GM12874 (cell line): Measurements from ENCODE around the gene PTBP3.

Experiments used
- CTCF ChIP-seq: IDR thresholded peaks from 2 replicates; pipeline ENCODE4 v1.5.1; 2011; ENCODE audit warnings: low read depth, mild to moderate bottlenecking, control low read depth, low read length, moderate library complexity; ENCODE audit not compliant: insufficient read depth

Gene PTBP3

GRCh38 chr9:112188884-112189283 lies 144.5 kb downstream of the PTBP3 start:
- no peak for TF ChIP-seq CTCF

GRCh38 chr9:112187404-112187803 lies 146.0 kb downstream of the PTBP3 start:
- no peak for TF ChIP-seq CTCF

- TF ChIP-seq CTCF, result no peak
Measured at GRCh38 chr9:112186695-112187094, 146.7 kb downstream of the PTBP3 start.

GRCh38 chr9:112184946-112185345 lies 148.5 kb downstream of the PTBP3 start:
- no peak for TF ChIP-seq CTCF

GRCh38 chr9:112184221-112184620 lies 149.2 kb downstream of the PTBP3 start:
- no peak for TF ChIP-seq CTCF

GRCh38 chr9:112180387-112180881 lies 153.0 kb downstream of the PTBP3 start:
- TF ChIP-seq CTCF, result no peak

GRCh38 chr9:112179816-112180215 lies 153.6 kb downstream of the PTBP3 start:
- no peak for TF ChIP-seq CTCF
